ENCODE data around the gene KCNN3. TPM values are rescaled to one million over a fixed set of nuclear protein-coding genes. Genes with fewer than 3 reads are reported as not detected.

KCNN3 gene
- total and polyA plus RNA-seq, 2 of the 8 experiments (the other 6 are each of a cell fraction or from before 2014, with no cell fraction given) = 2.8 to 3.7 TPM

DNA sequence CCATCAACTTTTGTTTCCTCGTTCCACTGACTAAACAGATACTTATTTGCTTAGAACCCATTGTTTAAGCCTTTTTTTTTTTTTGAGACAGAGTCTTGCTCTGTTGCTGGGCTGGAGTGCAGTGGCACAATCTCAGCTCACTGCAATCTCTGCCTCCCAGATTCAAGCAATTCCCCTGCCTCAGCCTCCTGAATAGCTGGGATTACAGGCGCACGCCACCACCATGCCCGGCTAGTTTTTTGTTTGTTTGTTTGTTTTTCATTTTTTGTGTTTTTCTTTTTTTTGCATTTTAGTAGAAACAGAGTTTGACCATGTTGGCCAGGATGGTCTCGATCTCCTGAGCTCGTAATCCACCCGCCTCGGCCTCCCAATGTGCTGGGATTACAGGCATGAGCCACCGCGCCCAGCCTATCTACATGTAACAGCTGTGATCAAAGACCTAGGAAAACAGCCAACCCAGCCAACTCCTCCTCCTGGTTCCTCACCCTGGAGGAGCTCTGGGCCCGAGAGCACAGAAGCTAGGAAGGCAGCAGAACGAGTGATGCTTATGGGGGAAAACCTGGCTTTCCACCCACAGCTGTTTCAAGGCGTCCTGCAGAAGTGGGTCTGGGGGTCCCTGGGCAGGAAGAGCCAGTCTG, 32.9 kb downstream of the KCNN3 start:
- no peak overlapping the region for H2BK12ac ChIP-seq (ENCODE audit: low read depth, low read length)
- no peaks in the 10 kb centered on the region for H3K79me1 ChIP-seq (ENCODE audit: low read depth, low read length)
- H2BK20ac ChIP-seq (ENCODE audit: low read length) = no peak overlapping the region
- no peak overlapping the region for H3K23ac ChIP-seq (ENCODE audit: insufficient read length)
- ChIA-PET POLR2A (ENCODE audit: partially characterized antibody) (no interaction called here), CTCF (ENCODE audit: partially characterized antibody) (interaction anchor here (0.7 to 6.0 kb wide), 13 partner anchors 9 to 136 kb away, joined by 3 to 31 read pairs (median 4); partner anchors contain the start of genes KCNN3 and PMVK)
- H3K27ac ChIP-seq (ENCODE audit: low read depth, low read length) = no peak overlapping the region
- no peak overlapping the region for H4K91ac ChIP-seq (replicated peaks; ENCODE audit: insufficient read length, low read length)
- no peak overlapping the region for H3K14ac ChIP-seq (ENCODE audit: insufficient read length)
- no peaks in the 10 kb centered on the region for H3K36me3 ChIP-seq (ENCODE audit: control insufficient read depth in 2 of 4, insufficient read depth in 4 of 4, low read length in 3 of 4)
- no peaks in the 10 kb centered on the region for H3K79me2 ChIP-seq (ENCODE audit: control insufficient read depth in 1 of 2, insufficient read depth in 2 of 2, low read length in 2 of 2)
- H3K9me3 ChIP-seq (ENCODE audit: insufficient read depth in 2 of 2, low read depth in 1 of 2, low read length in 1 of 2) = no peaks in the 10 kb centered on the region
- no peak for TF ChIP-seq RXRA (IDR thresholded peaks at IDR 0.05; ENCODE audit: insufficient read depth, low read depth, low read length)
- no peak for TF ChIP-seq POU5F1 (IDR thresholded peaks at IDR 0.05; ENCODE audit: low read depth, low read length)
- no peak for TF ChIP-seq SIN3A (conservative IDR thresholded peaks at IDR 0.05 in 1 of 2, IDR thresholded peaks at IDR 0.05 in 1 of 2; ENCODE audit: low read depth in 1 of 2, low read length in 2 of 2)
- TF ChIP-seq EGR1 (IDR thresholded peaks at IDR 0.05; ENCODE audit: borderline replicate concordance, low read depth, low read length) = no peak
- no peak for TF ChIP-seq NRF1 (IDR thresholded peaks at IDR 0.05; ENCODE audit: low read depth, low read length)
- TF ChIP-seq GTF2F1 (IDR thresholded peaks at IDR 0.05; ENCODE audit: borderline replicate concordance, low read depth, low read length) = no peak
- no peak for TF ChIP-seq GABPA (IDR thresholded peaks at IDR 0.05; ENCODE audit: borderline replicate concordance, insufficient read depth, low read length)
- TF ChIP-seq NANOG (IDR thresholded peaks at IDR 0.05; ENCODE audit: insufficient read depth, low read depth, low read length, poor library complexity, severe bottlenecking) = no peak
- TF ChIP-seq, protein P1, sequence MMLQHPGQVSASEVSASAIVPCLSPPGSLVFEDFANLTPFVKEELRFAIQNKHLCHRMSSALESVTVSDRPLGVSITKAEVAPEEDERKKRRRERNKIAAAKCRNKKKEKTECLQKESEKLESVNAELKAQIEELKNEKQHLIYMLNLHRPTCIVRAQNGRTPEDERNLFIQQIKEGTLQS (IDR thresholded peaks at IDR 0.05; ENCODE audit: insufficient read depth, low read depth, low read length) = no peak
- H3K4me1 ChIP-seq (replicated peaks in 1 of 4; ENCODE audit: control insufficient read depth in 3 of 4, insufficient read depth in 4 of 4, low read length in 3 of 4) = peaks cover 0 to 11% (median 4%) of the 10 kb centered on the region in 4 experiments; a peak in 4 of 7 replicates
- H3K27me3 ChIP-seq (replicated peaks in 1 of 4; ENCODE audit: control insufficient read depth in 3 of 4, extremely low read depth in 1 of 4, insufficient read depth in 3 of 4, low read length in 3 of 4) = no peaks in the 10 kb centered on the region
- no peak overlapping the region for H4K8ac ChIP-seq (ENCODE audit: extremely low read depth, insufficient read depth, low read length)
- H3K9ac ChIP-seq (replicated peaks in 1 of 4; ENCODE audit: extremely low read depth in 1 of 4, low read depth in 3 of 4, low read length in 3 of 4) = no peak overlapping the region
- H2BK15ac ChIP-seq (ENCODE audit: low read length) = no peak overlapping the region
- H3K4me3 ChIP-seq (ENCODE audit: extremely low read depth in 1 of 4, insufficient read depth in 2 of 4, low read depth in 3 of 4, low read length in 4 of 4) = no peak overlapping the region
- no peaks in the 10 kb centered on the region for H3K23me2 ChIP-seq (ENCODE audit: low read depth, low read length)
- H3K4me2 ChIP-seq (ENCODE audit: insufficient read depth in 1 of 2, low read depth in 2 of 2, low read length in 2 of 2) = no peak overlapping the region
- 90% methylated on average over 13 of the region's 13 CpGs; no CpG with 5 or more reads in 1 of the 2 experiments for WGBS, 2 experiments (ENCODE audit: extremely low coverage in 1 of 2, insufficient coverage in 1 of 2, insufficient read length in 1 of 2, insufficient replicate concordance in 2 of 2, low coverage in 1 of 2, low lambda C conversion rate in 2 of 2, missing lambda C conversion rate in 1 of 2)
- H3K4ac ChIP-seq (replicated peaks; ENCODE audit: insufficient read length, low read depth, low read length) = no peak overlapping the region
- no peak for FAIRE-seq
- no peak overlapping the region for H2BK120ac ChIP-seq (replicated peaks; ENCODE audit: low read depth, low read length)
- no peak overlapping the region for H2AFZ ChIP-seq (ENCODE audit: low read length)
- no peak overlapping the region for H4K5ac ChIP-seq (ENCODE audit: insufficient read length, low read depth, low read length)
- no peak overlapping the region for H2AK5ac ChIP-seq (ENCODE audit: low read depth, low read length)
- H4K20me1 ChIP-seq (replicated peaks in 1 of 2; ENCODE audit: control insufficient read depth in 1 of 2, insufficient read depth in 2 of 2, low read length in 2 of 2) = peaks cover 0 to 1% of the 10 kb centered on the region in 2 experiments
- H2BK5ac ChIP-seq (ENCODE audit: low read depth, low read length) = no peak overlapping the region
- no peak for DNase-seq (ENCODE audit: low read depth in 1 of 2, low spot score in 2 of 2)
- H3K18ac ChIP-seq (ENCODE audit: extremely low read depth, low read length) = no peak overlapping the region
- H3K56ac ChIP-seq (replicated peaks; ENCODE audit: insufficient read length, low read depth, low read length) = no peak overlapping the region
